GM21360 (cell line): ENCODE measurements around the gene FMN2.

Experiments used
- ATAC-seq: cut with Tn5 transposase; IDR thresholded peaks from one replicate; pipeline ENCODE4 v1.9.1; 2021; ENCODE audit warnings: mild to moderate bottlenecking, moderate library complexity; ENCODE audit not compliant: unreplicated experiment

Gene FMN2

DNA sequence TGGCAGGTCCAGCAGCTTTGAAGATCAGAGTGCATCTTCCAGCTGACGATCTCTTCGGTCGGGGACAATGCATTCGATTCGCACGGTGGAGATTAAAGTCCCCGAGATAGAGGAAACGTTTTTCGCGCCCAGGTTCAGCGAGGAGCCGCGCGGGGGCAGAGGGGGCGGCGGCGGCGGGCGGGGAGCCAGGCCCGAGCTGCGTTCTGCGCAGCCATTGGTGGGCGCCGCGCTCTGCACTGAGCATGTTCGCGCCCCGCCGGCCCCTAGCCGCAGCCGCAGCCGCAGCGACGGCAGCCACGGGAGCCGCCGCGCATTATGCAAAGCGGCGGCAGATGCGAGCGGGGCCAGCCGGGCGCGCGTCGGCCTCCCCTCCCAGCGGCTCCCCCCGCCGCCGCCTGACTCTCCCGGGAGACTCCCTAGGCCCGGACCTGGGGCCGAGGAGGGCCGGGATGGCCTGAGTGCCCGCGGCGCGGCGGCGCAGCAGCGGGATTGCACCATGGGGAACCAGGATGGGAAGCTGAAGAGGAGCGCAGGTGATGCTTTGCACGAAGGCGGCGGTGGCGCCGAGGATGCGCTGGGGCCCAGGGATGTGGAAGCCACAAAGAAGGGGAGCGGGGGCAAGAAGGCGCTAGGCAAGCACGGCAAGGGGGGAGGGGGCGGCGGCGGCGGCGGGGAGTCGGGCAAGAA is at the start of gene FMN2:
FMN2 (plus strand) TSS at position 270 of the 687 bp plus-strand sequence; CDS start at position 497, 227 bp downstream.
- ATAC-seq, result no peak

GRCh38 chr1:240044620-240045019 is 47.1 kb upstream of the FMN2 start:
- ATAC-seq, result no peak

DNA sequence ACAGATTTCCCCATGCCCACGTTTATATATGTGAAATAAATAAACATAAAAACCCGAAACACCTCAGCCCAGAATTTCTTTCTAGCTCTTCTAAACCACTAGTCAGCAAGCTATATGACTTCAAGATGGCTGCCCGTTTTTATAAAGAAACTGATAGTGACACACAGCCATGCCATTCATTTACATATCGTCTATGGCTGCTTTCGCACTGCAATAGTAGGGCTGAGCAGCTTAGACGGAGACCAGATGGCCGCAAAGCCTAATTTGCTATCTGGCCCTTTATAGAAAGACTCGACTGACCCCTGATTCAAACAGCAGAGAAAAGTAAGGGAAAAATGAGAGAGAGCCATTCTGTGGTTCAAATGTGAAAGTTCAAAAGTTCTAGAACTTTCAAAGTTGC is 45.7 kb upstream of the FMN2 start:
- ATAC-seq, result no peak

DNA sequence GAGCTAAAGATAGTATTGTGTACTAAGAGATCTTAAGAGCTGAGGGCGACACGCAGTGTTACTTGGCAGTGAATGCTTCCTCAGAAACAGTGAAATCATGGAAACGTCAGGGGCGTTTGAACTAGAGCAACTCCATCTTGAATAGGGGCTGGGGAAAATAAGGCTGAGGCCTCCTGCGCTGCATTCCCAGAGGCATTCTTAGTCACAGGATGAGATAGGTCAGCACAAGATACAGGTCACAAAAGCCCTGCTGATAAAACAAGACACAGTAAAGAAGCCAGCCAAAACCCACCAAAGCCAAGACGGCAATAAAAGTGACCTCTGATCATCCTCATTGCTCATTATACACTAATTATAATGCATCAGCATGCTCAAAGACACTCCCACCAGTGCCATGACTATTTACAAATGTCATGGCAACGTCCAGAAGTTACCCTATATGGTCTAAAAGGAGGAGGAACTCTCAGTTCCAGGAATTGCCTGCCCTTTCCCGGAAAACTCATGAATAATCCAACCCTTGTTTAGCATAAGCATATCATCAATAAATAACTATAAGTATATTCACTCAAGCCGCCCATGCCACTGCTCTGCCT is 37.5 kb upstream of the FMN2 start:
- no peak for ATAC-seq

- ATAC-seq, result no peak
Measured at GRCh38 chr1:240055936-240056335, 35.7 kb upstream of the FMN2 start.

DNA sequence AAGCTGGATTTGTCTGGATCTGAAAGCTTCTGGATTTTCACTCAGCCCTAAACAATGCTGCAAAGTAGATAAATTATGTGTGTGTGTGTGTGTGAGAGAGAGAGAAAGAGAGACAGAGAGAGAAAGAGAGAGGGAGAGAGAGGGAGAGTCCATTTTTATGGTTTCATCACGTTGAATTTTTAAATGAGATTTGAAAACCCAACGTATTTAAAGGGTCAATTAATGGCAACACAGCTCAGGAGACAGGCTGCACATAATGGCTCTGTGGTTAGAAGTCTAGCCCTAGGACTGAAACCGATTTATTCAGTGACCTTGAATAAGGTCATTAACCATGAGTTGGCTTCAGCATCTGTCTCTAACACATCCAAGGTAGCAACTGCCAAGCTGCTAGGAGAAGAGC is 35.3 kb upstream of the FMN2 start:
- ATAC-seq, result no peak

DNA sequence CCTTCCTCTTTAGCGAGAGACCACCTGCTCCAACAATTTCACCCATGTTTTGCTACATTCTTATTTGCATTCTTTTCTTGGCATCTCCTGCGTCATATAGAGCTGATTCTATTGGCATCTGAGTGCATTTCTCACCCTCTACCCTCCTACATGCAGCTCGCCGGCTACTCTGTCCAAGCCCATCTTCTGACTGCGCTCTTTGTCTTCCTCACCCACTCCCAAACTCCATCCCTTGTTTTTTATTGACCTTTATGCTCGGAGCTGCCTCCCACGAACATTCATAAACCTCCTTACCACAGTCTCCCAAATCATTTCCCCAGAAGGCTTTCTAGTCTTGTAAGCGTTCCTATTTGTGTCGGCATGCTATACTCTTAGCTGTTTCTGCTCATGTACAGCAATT is 33.6 kb upstream of the FMN2 start:
- no peak for ATAC-seq

- no peak for ATAC-seq
Measured at GRCh38 chr1:240068961-240069360, 22.7 kb upstream of the FMN2 start.

DNA sequence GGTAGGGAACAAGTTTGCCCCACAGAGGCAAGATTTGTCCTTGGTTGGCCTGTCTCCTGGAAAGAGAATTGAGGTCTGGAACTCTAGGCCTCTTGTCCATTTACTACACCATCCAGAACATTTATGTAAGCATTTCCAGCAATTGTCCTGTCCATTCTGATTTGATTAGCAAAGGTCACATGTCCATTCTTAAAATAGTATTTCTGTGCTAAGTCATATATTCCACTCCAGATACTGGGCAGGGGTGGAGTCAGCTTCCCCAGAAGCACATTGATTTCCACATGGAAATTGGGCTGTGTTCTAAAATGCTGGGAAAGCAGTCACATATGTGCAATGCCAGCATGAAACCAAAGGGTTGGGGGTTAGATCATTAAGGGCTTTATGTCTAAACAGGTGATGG is 21.5 kb upstream of the FMN2 start:
- ATAC-seq, result no peak

DNA sequence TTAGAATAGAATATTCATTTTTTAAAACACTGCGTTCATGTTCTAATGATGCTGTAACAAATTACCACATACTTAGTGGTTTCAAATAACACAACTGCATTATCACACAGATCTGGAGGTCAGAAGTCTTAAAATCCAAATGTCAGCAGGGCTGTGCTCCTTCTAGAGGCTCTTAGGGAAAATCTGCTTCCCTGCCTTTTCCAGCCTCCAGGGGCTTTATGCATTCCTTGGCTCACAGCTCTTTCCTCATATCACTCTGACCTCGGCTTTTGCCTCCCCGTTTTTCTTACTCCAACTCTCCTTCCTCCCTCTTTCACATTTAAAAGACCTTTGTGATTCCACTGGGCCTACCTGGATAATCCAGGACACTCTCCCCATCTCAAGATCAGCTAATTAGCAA is 18.6 kb upstream of the FMN2 start:
- ATAC-seq, result no peak

DNA sequence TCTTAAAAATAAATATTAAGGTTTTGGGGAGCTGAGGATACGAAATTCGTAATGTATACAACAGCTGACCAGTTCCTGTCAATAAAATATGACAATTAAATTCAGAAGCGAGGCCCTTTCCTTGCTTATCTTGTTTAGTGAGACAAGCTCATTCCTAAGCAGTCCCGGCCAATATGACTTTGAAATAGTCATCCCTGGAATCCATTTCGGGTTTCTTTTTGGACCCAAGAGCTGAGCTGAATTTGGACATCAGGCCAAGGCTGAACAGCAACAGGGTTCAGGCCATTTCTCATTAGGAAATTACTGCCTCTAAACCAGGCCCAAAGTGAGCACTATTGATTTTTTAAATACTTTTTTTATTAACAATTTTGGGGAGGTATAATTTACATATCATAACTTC is 17.3 kb upstream of the FMN2 start:
- no peak for ATAC-seq

GRCh38 chr1:240074908-240075307 is 16.8 kb upstream of the FMN2 start:
- ATAC-seq, result no peak

DNA sequence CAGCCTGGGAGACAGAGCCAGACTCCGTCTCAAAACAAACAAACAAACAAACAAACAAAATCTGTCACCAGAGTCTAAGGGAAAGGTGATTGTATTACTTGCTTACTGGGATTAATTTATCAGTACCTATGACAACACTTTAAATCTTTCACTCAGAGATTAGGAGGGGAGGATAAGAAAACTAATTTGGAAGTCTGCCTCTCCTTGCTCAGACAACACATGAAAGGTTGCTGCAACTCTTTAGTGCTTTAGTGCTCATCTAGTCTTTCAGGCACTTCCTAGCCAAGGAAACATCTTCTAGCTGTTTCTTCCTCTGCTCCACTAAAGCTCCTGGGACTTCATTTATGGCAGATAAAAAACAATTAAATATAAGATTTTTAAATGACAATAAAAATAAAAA is 7.3 kb upstream of the FMN2 start:
- no peak for ATAC-seq

DNA sequence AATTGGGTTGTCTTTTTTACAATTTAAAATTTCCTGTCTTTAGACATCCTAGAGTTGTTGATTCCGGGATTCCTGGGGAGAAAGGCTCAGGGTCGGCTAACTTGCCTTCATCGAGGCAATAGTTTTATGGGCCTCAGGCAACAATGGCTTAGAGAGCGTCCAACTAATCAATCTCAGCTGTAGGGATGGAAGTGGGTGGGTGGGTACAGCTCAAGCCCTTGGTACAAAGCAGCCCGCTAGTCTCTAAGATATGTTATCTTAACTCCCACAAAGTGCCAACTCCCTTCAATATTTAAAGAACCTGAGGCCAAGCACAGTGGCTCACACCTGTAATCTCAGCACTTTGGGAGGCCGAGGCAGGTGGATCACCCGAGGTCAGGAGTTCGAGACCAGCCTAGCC is 6.9 kb upstream of the FMN2 start:
- no peak for ATAC-seq

DNA sequence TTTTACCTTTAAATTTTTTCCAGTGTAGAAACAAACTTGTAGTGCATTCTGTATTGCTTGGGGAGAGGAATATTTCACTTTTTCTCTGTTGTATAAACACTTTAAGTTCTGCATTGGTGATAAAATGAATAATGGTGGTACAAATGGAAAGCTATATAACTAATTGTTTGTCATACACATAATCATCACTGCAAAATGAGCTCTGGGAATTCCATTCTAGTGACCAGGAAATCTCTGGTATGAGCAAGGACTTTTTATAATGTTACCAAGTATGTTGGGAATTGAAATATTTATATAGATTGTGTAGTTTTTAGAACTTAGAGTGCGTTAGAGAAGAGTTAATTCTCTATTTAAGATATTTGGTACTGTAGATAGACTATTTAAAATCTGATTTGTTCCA is 5.0 kb upstream of the FMN2 start:
- no peak for ATAC-seq

DNA sequence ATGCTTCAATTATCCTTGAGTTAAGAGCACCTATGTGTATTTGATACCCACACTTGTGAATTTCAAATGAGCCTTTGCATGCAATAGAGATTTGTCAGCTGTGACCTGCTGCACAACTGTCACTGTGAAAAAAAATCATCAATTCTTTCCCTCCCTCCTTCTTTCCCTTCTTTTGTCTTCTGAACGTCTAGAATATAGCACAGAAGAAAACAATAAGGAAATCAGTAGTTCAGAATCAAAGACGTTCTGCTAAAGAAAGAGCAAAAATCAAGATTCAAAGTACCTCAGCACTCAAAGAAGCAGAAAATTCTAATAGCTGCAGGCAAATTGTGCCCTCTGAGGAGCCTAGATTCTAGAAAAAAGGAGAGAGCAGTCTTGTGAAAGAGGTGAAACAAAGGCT is 1.7 kb upstream of the FMN2 start:
- ATAC-seq, result no peak

DNA sequence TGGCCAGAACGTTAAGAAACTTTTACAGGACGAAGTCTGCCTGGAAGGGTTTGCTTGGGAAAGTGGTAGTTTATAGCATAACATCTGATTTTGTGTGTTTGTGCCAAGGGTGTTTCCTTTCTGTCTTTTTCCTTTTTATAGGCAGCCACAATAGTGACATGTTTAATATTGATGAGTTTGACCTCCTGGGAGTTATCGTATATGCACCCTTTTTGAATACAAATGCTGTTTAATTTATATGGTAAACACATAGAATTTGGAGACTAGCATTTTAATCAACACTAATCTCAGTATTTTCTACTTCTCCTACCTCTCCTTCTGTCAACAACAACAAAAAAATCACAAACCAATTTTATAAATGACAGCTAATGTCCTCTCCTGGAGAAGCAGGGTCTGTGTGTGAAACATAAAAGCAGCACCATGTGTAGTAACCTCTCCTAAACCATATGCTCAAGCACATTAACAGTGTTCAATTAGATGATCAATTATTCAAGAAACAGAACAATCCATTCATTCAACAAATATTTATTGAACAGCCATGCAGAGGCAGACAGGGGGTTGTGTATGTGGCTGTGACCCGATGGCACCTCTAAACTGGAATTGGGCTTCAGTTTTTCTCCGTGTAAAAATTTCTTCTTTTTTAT is 604 bp upstream of the FMN2 start:
- no peak for ATAC-seq

- ATAC-seq, result no peak
Measured at GRCh38 chr1:240092301-240093119, 827 bp downstream of the FMN2 start.

DNA sequence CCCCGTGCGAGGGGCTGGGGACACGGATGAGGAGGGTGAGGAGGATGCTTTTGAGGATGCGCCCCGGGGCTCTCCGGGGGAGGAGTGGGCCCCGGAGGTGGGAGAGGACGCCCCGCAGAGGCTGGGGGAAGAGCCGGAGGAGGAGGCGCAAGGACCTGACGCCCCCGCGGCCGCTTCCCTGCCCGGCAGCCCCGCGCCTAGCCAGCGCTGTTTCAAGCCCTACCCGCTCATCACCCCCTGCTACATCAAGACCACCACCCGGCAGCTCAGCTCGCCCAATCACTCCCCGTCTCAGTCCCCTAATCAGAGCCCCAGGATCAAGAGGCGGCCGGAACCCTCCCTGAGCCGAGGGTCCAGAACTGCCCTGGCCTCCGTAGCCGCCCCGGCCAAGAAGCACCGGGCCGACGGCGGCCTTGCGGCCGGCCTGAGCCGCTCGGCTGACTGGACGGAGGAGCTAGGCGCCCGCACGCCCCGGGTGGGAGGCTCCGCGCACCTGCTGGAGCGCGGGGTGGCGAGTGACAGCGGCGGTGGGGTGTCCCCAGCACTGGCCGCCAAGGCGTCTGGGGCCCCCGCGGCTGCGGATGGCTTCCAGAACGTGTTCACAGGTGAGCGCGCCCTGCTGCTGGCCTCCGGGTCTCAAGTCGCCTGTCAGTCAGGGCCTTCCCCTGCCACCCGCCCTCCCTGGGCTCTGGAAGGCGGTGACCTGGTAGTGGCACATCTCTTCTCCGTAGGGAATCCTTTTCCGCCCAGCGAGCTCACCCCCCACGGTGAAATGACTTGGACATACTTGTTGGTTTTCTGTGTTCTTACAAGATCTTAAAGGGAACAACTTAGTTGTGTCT is 1.7 kb downstream of the FMN2 start:
- no peak for ATAC-seq

- ATAC-seq, result no peak
Measured at GRCh38 chr1:240094041-240094722, 2.5 kb downstream of the FMN2 start.
